IPS-NIHi7 (cell line): ENCODE results near the gene MMP11.

Experiments used
- DNase-seq: peaks from one replicate; pipeline ENCODE4 v3.0.0; 2012; ENCODE audit warnings: mixed read lengths; ENCODE audit errors: extremely low spot score

The MMP11 gene

DNA sequence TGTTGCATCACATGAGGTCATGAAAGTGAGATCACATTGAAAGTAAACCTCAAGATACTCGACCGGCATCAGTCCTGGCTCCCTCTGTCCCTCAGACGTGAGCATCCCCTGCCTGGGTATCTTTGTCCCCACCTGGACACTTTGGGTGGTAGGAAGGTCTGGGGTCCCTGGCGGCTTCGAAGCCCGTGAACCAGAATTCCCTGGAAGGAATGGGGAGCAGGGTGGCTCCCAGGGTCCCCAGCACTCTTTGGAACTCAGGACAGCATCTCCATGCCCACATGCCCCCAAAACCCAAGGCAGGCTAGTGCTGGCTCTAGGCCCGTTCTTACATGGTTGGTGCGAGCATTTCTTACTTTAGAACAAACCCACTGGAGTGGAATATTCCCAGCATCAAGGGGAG lies 58.6 kb downstream of the MMP11 start:
- DNase-seq = no peak

GRCh38 chr22:23831781-23832180 lies 59.1 kb downstream of the MMP11 start:
- DNase-seq = no peak

DNA sequence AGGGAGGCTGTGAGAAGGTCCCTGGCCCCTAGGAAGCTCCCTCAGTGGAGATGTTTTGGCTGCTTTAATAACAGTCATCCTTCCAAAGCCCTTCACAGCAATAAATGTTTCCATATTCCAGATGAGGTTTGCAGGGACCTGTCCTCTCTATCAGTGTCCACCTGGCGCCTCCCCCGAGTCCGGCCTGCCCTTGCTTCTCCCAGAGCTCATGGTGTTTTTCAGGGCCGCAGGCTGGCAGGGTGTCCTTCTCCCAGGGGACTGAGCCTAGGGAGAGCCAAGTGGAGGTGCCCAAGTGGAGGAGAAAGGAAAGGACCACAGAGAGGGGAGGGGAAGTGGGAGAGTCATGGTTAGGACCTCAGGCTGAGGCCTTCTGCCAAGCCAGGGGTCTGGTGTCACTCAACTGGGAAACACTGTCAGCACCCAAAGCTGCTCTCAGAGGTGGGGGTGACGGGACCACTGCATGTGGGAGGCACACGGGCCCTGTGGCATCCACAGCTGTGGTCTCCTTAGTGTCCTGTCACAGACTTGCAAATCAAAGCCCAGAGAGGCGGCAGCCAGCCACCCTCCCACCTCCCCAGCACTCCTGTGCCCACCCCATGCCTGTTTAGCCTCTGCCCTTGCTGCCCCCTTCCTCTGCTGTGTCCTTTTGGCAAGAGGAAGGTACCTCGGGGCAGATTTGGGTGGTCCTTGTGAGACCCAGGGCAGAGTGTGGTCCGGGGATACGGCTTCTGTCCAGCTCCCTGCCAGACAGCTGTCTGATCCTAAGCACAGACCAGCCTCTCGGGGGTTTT lies 59.8 kb downstream of the MMP11 start:
- no peak for DNase-seq

- no peak for DNase-seq
These were observed 60.5 kb downstream of the MMP11 start for GRCh38 chr22:23833017-23833751.
